ENCODE measurements around the gene ATP1A4. TPM values are rescaled to one million over a fixed set of nuclear protein-coding genes. Genes with fewer than 3 reads are reported as not detected.

ATP1A4 gene
- total and polyA plus RNA-seq, 10 of the 15 experiments (the other 5 are each of a cell fraction or from before 2014, with no cell fraction given) = 0.31 to 1.0 (median 0.54) TPM

GRCh38 chr1:160149233-160149632 lies 2.2 kb upstream of the ATP1A4 start:
- Histone ChIP-seq H3K4me1 (ENCODE audit: control insufficient read depth, insufficient read depth, low read length) (no peaks in the 10 kb centered on the region), H3K9ac (ENCODE audit: control insufficient read depth, insufficient read depth, low read length) (no peak overlapping the region), H4K20me1 (ENCODE audit: control insufficient read depth, insufficient read depth) (no peaks in the 10 kb centered on the region), H3K36me3 (ENCODE audit: control insufficient read depth in 2 of 2, insufficient read depth in 2 of 2, low read length in 1 of 2) (no peaks in the 10 kb centered on the region), H3K27ac (ENCODE audit: control insufficient read depth, insufficient read depth) (no peak overlapping the region), H2AFZ (ENCODE audit: control insufficient read depth, low read depth, low read length) (no peak overlapping the region), H3K9me3 (replicated peaks; ENCODE audit: control insufficient read depth, insufficient read depth, low read length) (no peaks in the 10 kb centered on the region), H3K4me2 (ENCODE audit: control insufficient read depth, insufficient read depth) (no peak overlapping the region), H3K79me2 (ENCODE audit: control insufficient read depth, insufficient read depth, low read length) (no peaks in the 10 kb centered on the region), H3K4me3 (no peak overlapping the region), H3K27me3 (replicated peaks in 1 of 2; ENCODE audit: control insufficient read depth in 2 of 2, insufficient read depth in 2 of 2, low read length in 1 of 2) (no peaks in the 10 kb centered on the region)
- DNase-seq (ENCODE audit: low read depth, low spot score) (no peak), ATAC-seq (no peak), FAIRE-seq (no peak)
- ChIA-PET CTCF (interaction anchor here (1.1 to 1.7 kb wide), 3 partner anchors 10 to 103 kb away, joined by 3 to 8 read pairs (median 4); no protein-coding TSS in a partner anchor), RAD21 (ENCODE audit: unreplicated experiment) (no interaction called here), POLR2A (no interaction called here), SMC1A (ENCODE audit: uncharacterized antibody, unreplicated experiment) (no interaction called here)
- intact Hi-C loops (cut with micrococcal nuclease; ENCODE audit: unreplicated experiment) (no loop called here), in situ Hi-C loops (cut with MboI) (no loop called here)
- BruUV-seq (replicated peaks) = no TSS peak
- TF ChIP-seq, protein P1, sequence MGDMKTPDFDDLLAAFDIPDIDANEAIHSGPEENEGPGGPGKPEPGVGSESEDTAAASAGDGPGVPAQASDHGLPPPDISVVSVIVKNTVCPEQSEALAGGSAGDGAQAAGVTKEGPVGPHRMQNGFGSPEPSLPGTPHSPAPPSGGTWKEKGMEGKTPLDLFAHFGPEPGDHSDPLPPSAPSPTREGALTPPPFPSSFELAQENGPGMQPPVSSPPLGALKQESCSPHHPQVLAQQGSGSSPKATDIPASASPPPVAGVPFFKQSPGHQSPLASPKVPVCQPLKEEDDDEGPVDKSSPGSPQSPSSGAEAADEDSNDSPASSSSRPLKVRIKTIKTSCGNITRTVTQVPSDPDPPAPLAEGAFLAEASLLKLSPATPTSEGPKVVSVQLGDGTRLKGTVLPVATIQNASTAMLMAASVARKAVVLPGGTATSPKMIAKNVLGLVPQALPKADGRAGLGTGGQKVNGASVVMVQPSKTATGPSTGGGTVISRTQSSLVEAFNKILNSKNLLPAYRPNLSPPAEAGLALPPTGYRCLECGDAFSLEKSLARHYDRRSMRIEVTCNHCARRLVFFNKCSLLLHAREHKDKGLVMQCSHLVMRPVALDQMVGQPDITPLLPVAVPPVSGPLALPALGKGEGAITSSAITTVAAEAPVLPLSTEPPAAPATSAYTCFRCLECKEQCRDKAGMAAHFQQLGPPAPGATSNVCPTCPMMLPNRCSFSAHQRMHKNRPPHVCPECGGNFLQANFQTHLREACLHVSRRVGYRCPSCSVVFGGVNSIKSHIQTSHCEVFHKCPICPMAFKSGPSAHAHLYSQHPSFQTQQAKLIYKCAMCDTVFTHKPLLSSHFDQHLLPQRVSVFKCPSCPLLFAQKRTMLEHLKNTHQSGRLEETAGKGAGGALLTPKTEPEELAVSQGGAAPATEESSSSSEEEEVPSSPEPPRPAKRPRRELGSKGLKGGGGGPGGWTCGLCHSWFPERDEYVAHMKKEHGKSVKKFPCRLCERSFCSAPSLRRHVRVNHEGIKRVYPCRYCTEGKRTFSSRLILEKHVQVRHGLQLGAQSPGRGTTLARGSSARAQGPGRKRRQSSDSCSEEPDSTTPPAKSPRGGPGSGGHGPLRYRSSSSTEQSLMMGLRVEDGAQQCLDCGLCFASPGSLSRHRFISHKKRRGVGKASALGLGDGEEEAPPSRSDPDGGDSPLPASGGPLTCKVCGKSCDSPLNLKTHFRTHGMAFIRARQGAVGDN (IDR thresholded peaks at IDR 0.05) = no peak
- TF ChIP-seq CBX3 (IDR thresholded peaks at IDR 0.05; ENCODE audit: borderline replicate concordance, low read depth) (no peak), KDM1A (IDR thresholded peaks at IDR 0.05; ENCODE audit: borderline replicate concordance) (no peak), BACH1 (IDR thresholded peaks at IDR 0.05; ENCODE audit: borderline replicate concordance) (no peak), IRF4 (IDR thresholded peaks at IDR 0.05; ENCODE audit: low read depth, low read length) (no peak), SIX5 (IDR thresholded peaks at IDR 0.05; ENCODE audit: low read depth, low read length, severe bottlenecking) (no peak), NFYB (IDR thresholded peaks at IDR 0.05; ENCODE audit: insufficient read depth, low read depth, low read length) (no peak), EZH2 (IDR thresholded peaks at IDR 0.05; ENCODE audit: borderline replicate concordance, control insufficient read depth, low read depth, low read length) (no peak), STAT3 (IDR thresholded peaks at IDR 0.05; ENCODE audit: low read depth, low read length) (no peak), ESRRA (IDR thresholded peaks at IDR 0.05; ENCODE audit: low read length) (no peak)
- TF ChIP-seq, protein P2, sequence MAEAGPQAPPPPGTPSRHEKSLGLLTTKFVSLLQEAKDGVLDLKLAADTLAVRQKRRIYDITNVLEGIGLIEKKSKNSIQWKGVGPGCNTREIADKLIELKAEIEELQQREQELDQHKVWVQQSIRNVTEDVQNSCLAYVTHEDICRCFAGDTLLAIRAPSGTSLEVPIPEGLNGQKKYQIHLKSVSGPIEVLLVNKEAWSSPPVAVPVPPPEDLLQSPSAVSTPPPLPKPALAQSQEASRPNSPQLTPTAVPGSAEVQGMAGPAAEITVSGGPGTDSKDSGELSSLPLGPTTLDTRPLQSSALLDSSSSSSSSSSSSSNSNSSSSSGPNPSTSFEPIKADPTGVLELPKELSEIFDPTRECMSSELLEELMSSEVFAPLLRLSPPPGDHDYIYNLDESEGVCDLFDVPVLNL (IDR thresholded peaks at IDR 0.05; ENCODE audit: low read depth, low read length) = no peak
